ENCODE data around the gene RGS18.
"Not testable (repeated sequence)": the region's sequence is repeated elsewhere in the genome, so short reads cannot be mapped to it uniquely, and the experiment has no call there.

RGS18 gene, protein sequence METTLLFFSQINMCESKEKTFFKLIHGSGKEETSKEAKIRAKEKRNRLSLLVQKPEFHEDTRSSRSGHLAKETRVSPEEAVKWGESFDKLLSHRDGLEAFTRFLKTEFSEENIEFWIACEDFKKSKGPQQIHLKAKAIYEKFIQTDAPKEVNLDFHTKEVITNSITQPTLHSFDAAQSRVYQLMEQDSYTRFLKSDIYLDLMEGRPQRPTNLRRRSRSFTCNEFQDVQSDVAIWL

DNA sequence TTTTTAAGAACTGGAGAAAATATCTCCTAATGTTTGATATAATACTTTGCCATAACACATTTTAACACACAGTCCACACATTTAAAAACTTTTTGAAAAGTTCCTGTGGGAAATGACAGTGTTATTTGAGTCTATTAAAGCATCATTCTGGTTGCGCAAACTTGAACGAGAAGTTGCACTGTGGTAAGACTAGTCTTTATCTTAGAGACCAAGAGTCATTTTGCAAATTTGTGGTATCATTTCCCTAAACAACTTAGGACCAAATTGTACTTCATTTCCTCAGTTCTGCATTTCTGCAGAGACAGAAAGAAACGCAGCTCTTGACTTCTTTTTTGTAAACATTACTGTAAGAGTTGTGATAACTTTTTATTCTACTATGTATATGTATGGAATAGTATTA lies at the start of gene RGS18:
RGS18 (plus strand) TSS at position 282 of the 400 bp plus-strand sequence. CDS start 176 bp downstream, outside the sequence.
- no peak for DNase-seq

DNA sequence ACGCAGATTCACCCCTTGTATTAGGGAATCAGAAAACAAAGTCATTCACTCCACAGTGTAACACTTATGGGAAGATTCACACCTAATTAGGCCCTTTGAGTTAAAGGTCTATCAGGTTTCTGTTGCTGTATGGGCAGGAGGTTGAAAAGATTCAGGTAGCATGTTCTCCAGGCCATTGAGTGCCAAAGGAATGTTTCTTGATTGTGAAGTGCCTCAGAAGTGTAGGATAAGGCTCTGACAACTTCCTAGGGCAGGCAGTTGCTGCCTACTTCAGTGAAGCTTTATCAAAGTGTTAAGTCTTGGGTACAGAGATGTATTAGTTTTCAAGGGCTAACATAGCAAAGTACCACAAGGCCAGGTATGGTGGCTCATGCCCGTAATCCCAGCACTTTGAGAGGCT lies 48.7 kb upstream of the RGS18 start:
- no peak for DNase-seq

DNA sequence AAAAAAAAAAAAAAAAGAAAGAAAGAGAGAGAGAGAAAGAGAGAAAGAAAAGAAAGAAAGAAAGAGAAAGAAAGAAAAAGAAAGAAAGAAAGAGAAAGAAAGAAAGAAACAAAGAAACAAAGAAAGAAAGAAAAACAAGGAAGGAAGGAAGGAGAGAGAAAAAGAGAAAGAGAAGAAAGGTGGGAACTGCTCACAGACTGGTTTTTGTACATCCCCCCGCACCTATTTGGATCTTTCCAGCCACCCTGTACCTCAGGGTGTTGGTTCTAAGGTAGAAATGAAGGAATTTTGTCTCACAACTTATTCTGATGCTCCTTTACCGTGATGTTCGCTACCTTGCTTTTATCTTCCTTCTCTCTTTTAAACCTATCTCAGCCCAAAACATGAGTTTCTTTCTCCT lies 43.3 kb upstream of the RGS18 start:
- no peak for DNase-seq

DNA sequence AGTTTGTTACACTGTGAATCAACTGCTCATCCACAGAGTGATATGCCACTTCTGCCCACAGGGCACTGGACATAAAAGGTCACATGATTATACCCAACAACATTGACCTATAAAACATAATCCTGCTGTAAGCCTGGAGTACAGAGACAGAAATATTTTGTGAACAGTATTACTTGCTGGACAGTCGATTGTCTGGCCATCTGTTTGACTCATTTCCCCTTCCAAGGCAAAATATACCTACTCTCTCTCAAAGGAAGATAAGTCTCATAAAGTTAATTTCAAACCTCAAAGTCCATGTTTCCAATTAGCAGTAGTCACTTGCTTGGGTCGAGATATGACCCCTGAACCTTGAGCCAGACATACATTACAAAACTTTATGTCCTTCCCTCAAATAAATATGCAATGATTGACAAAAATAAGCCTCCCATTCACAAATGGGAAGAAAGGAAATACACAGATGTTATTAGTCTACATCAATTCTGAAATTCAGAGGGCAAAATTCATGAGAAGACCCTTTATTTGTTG lies 39.3 kb upstream of the RGS18 start:
- no peak for DNase-seq

DNA sequence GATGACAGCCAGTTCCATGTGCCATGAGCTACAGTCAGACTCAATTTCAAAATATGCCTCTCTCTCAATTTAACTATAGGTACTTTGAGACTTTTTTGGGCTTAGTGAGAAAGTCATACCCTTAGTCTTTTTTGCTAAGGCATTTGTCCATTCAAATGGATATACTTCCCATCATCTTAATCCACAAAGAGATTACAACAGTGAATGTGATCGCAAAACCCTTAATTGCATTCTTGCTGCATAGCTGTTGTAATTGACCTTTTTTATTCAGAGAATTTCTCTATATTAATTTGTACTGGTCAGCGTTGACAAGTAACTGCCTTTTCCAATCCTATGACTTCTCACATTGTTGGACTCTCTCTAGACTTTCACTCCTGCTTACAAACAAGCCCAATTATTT lies 38.6 kb upstream of the RGS18 start:
- DNase-seq = no peak

DNA sequence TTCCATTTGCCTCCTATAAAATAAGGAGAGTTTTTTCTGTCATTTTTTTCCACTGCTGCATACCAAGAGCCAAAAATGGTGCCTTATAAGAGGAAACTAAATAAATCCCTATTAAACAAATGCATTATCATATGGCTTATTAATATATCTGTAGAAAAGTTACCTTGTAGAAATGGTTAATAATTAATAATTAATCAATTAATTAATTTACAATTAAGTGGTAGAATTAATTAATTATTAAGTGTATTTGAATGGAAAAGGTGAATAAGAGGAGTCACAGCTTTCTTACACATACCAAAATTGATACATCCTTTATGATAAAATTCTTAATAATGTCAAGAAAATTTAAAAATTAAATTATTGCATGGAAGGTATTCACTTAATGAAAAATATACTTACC lies 35.6 kb upstream of the RGS18 start:
- no peak for DNase-seq

DNA sequence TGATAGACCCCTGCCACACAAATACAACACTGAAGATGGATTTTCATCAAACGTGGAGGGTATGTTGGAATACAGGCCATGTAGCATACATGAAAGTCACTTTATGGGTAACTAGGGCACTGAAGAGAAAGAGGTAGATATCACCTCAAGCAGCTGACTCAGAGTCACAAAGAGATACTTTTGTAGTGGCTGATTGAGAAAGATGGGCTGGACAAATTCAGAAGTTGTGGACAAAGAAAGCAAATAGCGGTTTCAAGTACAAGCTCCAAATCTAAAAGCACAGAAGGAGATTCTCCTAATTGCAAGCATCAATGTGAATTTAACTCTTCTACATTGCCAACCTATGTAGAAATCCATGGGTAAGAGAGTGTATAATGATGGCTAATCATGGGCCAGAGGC lies 35.0 kb upstream of the RGS18 start:
- DNase-seq = no peak

DNA sequence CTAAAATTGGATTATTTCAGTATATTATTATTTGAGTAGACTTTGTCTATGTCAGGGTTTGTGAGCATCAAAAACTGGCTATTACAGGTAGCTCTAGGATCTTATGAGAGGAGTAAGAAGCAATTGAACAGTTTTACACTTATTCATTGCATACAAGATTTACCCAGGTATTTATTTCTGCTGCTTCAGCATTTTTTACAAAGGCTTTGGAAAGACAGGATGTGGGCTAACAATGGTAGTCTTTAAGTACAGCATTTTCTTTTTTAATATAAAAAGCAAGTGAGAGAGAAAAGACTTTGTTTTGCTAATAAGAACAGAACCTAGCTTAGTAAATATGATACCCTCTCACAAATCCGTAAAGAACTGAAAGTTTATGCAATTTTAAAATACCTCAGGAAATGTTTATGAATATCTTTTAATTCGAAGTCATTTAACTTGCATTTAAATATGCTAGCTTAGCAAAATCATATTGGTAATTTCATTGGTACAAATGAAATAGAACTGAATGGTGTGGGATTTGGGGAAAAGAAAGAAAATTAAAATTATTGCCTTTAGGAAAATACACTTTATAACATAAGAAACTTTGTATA lies 32.1 kb upstream of the RGS18 start:
- DNase-seq = no peak

DNA sequence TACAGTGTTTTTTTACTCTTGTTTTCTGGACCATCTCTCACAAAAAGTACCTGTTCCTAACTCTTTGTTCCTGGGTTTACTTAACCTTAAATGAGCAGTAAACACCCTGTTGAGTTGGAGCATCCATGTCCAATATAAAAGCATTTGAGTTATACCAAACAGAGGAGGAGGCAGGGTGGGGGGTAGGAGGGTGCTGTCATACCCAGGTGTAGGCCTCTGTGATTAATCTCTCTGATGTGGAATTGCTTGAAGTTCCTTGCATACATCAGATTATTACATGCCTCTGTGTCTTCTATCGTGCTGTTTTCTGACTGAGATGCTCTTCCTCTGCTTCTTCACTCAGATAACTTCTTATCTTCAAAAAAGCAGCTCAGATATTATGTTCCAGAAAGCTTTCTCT lies 28.1 kb upstream of the RGS18 start:
- no peak for DNase-seq

DNA sequence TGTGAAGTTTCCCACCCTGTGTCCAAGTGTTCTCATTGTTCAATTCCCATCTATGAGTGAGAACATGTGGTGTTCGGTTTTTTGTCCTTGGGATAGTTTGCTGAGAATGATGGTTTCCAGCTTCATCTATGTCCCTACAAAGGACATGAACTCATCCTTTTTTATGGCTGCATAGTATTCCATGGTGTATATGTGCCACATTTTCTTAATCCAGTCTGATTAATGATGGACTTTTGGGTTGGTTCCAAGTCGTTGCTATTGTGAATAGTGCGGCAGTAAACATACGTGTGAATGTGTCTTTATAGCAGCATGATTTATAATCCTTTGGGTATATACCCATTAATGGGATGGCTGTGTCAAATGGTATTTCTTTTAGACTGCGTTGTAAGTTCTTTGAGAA lies 27.4 kb upstream of the RGS18 start:
- DNase-seq = not testable (repeated sequence)

DNA sequence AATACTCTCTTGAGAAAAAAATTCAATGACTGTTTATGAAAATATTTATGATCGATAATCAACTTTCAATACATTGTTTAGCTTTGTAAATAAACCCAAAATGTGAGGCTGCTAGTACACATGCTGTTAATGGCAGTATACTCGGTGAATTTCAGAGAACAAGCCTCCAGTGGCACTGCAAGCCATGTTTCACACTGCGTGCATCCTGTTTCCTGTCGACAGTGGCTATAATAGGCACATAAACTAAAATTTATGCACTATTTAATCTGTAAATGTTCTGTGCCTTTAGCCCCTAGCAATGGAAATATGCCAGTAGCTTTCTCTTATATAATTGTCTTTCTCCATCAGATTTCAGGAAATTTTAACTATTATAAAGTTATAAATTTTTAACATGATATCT lies 26.3 kb upstream of the RGS18 start:
- no peak for DNase-seq

DNA sequence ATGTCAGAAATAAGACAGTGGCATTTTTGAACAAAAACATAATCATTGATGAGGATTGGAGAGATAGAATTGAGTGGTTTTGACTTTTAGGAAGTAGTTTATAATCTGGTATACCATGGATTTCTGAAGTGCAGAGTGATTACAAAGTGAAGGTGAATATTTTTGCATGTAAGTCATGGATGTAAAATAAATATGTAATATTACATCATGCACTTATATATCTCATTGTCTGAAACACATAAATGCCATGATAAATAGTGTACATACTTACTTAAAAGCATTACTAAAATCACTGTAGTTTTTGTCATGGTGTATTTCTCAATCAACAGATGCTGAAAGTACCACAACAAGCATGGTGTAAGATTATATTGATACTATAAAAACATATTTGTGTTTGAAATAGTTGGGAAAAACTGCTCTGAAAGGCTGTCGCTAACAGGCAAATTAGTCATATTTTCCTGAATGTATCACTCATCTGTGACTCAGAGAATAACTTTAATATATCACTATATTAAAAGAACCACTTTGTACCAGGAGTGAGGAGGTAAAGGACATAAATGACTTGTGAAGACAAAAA lies 24.8 kb upstream of the RGS18 start:
- DNase-seq = no peak

DNA sequence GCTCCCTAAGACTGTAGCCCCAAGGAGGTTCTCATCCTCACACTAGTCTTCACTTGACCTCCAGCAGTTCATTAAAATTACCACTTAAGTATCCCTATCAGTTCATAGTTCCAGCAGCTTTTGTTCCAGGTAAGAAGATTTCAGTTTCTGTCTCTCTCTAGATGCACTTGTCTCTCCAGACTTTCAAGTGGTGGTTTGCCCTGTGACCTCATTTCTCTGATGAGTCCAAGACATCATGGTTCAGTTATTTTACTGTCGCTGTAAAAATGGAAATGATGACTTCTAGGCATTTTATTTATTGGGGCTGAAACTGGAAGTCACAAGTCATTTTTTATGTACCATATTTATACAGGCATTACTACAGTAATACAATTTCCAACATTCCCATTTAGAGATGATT lies 17.9 kb upstream of the RGS18 start:
- no peak for DNase-seq

DNA sequence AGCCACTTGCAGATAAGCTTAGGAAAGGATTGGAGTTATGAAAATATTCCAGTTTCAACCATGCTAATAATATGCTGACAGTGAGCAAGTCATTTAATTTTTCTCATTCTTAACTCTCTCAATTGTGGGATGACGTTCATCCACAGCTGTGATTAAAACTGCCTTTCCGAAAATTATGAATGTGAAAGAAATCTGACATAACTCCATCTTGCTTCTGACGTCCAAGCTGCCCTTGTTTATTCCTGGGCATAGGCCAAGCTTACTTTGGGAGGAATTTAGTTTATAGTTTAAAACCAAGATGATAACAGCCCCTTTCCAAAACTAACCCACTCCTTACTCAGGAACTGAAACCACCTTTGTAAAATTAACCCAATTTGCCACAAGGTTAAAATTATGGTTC lies 11.0 kb upstream of the RGS18 start:
- no peak for DNase-seq

DNA sequence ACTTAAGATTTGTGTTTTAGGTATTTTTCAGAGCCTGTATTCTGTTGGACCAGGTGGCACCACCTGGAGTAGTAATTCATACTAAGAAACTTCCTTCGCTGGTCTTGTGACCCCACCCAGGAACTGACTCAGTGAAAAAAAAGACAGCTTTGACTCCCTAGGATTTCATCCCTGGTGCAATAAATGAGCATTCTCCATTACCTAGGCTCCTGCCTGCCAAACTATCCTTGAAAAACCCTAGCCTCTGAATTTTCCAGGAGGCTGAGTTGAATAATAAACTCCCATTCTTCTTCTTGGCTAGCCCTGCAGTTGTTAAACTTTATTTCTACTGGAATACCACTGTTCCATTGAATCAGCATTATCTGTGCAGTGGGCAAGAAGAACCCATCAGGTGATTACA lies 10.6 kb upstream of the RGS18 start:
- no peak for DNase-seq

DNA sequence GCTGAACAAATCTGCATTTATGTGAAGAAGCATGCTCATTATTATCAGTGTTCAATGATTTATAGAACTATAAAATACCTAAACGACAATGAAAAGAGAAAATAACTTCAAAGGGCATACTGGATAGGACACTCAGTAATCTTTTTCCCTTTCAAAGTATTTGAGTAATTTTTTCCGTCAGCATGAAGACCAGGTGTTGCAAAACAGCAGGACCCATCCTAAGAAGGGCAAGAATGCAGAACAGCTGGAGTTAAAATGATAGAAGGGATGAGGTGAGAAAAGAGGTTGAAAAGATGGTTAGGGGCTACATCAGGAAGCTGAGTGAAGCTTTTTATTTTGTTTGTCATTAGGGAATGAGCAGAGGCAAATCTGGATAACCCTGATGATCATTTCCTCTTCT lies 7.1 kb upstream of the RGS18 start:
- no peak for DNase-seq

DNA sequence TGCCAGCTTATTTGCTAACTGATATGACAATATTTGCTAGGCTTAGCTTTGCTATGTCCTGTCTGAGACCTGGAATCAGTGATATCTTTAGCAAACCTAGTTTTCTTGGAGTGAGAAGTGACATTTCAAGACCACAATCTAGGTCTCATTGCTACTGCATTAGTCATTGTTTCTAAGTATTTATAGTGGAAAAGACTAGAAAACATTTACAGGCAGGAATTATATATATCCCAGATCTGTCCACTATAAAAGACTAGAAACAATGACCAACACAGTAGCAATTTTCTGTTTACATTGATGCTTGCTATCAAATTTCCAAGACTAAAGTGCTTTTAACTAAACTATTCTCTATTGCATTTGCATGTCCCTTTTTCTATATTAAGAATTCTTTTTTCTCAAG lies 5.0 kb upstream of the RGS18 start:
- DNase-seq = no peak

DNA sequence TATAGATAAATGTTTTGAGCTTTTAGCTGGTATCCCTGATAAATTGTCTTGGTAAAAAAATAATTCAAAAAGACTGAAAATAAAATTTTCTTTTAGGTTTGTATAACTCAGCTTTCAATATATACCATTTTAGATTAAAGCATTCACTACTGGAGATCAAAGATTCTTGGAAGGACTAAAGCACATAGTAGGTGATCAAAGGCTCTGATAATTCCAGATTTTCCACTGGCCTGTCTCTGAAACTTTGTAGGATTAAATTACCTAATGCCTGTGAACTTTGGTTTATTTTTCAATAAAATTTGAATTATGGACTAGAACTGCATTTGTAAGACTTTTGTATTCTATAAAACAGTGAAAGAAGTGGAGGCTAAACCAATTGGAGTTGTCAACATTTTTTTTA lies 1.2 kb upstream of the RGS18 start:
- no peak for DNase-seq

DNA sequence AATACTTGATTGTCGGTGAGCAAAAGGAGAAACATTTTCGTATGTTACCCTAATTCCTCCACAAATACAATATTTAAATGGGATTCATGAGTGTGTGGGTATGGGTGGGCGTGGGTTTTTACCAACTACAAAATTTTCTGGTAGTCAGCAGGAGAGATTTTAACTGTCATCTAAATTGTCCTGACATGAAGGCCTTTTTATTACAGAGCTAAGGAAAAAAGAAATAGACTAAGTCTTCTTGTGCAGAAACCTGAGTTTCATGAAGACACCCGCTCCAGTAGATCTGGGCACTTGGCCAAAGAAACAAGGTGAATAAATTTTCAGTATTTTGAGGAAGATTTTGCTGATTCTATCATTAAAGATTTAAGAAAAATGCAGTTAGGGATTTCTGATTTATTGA lies 752 bp downstream of the RGS18 start:
- DNase-seq = no peak

DNA sequence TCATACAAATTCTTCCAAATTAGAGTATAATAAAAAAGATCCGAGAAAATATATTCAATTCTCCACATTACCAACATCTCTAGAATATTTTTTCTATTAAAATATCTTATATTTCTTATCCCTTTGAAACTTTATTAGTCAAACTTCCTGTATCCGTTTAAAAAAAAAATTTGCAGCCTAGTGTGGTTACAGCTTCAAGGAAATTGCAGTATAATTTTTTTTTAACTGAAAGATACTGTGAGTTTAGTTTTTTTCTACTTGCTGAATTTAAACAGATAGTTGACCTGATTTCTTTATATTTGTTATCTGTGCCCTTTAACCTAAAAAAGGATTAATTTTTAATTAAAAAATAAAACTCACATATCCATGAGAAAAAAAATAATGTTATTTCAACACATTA lies 1.5 kb downstream of the RGS18 start:
- DNase-seq = no peak

DNA sequence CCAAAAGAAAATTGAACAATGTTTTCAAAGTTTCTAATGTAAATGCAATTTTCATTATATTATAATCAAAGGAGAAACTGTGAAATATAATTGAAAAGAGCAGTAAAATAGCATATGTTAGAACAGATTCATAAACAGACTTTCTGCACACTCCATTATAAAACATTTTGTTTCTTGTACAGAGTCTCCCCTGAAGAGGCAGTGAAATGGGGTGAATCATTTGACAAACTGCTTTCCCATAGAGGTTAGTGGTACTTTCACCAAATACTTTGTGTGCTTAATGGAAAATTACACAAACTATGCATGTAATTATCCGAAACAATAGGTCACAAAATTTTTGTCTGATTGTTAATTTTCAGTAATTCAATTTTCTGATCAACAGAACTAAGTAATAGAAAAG lies 1.9 kb downstream of the RGS18 start:
- no peak for DNase-seq

DNA sequence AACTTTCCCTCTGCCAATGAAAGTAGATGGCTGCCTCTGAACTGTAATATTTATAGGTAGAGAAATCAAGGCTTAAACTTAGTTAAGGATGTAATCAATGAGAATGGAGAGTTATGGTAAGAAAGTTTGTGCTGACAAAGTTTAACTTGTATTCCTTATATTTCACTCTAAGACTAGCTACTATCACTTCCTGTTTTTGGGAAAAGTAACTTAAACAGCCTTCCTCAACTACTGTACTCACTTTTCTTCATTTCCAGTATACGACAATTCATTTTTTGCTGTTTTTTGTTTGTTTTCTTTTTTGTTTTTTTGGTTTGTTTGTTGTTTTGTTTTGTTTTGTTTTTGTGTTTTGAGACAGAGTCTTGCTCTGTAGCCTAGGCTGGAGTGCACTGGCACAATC lies 3.7 kb downstream of the RGS18 start:
- DNase-seq = no peak

DNA sequence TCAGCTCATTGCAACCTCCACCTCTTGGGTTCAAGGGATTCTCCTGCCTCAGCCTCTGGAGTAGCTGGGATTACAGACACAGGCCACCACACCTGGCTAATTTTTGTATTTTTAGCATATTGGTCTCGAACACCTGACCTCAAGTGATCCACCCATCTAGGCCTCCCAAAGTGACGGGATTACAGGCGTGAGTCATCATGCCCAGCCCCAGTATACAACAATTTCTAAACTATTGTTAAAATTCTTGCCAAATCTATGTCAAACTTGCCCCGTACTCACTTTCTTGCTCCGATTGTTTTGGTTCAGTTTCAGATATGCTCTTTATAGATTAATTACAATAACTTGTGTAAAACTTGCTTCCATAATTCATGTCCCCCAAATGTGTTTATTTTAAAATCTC lies 4.1 kb downstream of the RGS18 start:
- no peak for DNase-seq

DNA sequence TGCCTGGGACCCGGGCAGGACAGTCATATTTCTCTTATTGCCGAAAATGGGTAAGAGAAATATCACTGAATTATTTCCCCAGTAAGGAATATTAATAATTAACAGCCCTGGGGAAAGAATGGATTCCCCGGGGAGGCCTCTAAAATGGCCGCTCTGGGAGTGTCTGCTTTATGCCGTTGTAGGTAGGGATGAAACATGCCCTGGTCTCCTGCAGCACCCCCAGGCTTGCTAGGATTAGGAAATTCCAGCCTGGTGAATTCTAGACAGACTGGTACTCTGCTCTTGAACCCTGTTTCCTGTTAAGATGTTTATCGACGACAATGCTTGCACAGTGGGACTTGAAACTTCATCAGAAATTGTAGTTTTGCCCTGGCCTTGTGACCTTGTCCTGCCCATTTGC lies 6.7 kb downstream of the RGS18 start:
- DNase-seq = not testable (repeated sequence)

DNA sequence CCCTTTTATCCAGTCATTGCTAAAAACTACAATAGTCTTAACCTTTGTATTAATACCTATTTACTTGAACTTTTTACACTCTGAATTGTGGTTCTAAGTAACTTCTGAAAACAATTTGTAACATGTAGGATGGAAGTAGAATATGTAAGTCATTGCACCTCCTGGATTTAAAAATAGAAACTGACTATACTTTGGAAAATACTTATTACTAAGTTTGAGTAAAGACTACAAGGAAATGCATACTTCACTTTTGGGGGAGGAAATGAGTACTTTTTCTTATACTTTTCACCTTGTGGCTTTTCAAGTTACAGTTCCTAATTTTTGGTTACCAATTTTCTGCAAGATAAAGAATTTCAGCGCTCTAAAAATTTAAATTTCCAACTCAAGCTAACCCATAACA lies 8.7 kb downstream of the RGS18 start:
- no peak for DNase-seq
